Thoracic aorta (tissue), 2 donors: ENCODE results near the gene PSMD1. TPM values are rescaled to one million over a fixed set of nuclear protein-coding genes. Genes with fewer than 3 reads are reported as not detected.

Experiments used
- ATAC-seq: fragments of 150-250 bp; one replicate; pipeline ENCODE4 v1.8.0; 2017; ENCODE audit warnings: low read depth; ENCODE audit not compliant: insufficient number of reproducible peaks, low FRiP score
- DNase-seq: peaks from one replicate; pipeline ENCODE4 v3.0.0-alpha.2; 2020; ENCODE audit warnings: low spot score
- H3K27ac ChIP-seq, 2 donors: fragments of 200-600 bp; sonication (generic); 1 replicate in 1 of 2; 2 replicates in 1 of 2; pipeline ENCODE4 v1.5.1; 2016; ENCODE audit warnings: mild to moderate bottlenecking in 2 of 2, moderate library complexity in 2 of 2
- H3K27me3 ChIP-seq: fragments of 200-600 bp; sonication (generic); replicated peaks from 2 replicates; pipeline ENCODE4 v1.6.0; 2016; ENCODE audit warnings: mild to moderate bottlenecking; ENCODE audit not compliant: insufficient read depth
- H3K36me3 ChIP-seq: fragments of 200-600 bp; sonication (generic); one replicate; pipeline ENCODE4 v1.5.1; 2016
- H3K4me1 ChIP-seq, 2 donors: fragments of 200-600 bp; sonication (generic); 1 replicate in 1 of 2; 2 replicates in 1 of 2; pipeline versions ENCODE4 v1.5.1 to v1.6.0; 2016; ENCODE audit warnings: low read depth in 2 of 2, mild to moderate bottlenecking in 1 of 2; ENCODE audit not compliant: control insufficient read depth in 1 of 2
- H3K4me3 ChIP-seq: fragments of 200-600 bp; sonication (generic); 2 replicates; pipeline ENCODE4 v1.5.1; 2016; ENCODE audit warnings: mild to moderate bottlenecking
- H3K9me3 ChIP-seq: fragments of 200-600 bp; sonication (generic); 2 replicates; pipeline ENCODE4 v1.5.1; 2016
- total RNA-seq, 2 donors: library from RNA; depleted of rRNA; stranded (reverse); fragments of >200 nt; gene quantifications; one replicate each; pipeline versions ENCODE4 v1.1.0 to v1.2.3, GENCODE V29; 2016
- TF ChIP-seq, protein P1 (sequence below): fragments of 200-600 bp; sonication (generic); IDR thresholded peaks from one replicate; pipeline ENCODE4 v1.5.1; 2019; ENCODE audit warnings: antibody characterized with exemption

The PSMD1 gene
- total RNA-seq, result 10 to 100 TPM; 42.2 to 73.5 TPM

DNA sequence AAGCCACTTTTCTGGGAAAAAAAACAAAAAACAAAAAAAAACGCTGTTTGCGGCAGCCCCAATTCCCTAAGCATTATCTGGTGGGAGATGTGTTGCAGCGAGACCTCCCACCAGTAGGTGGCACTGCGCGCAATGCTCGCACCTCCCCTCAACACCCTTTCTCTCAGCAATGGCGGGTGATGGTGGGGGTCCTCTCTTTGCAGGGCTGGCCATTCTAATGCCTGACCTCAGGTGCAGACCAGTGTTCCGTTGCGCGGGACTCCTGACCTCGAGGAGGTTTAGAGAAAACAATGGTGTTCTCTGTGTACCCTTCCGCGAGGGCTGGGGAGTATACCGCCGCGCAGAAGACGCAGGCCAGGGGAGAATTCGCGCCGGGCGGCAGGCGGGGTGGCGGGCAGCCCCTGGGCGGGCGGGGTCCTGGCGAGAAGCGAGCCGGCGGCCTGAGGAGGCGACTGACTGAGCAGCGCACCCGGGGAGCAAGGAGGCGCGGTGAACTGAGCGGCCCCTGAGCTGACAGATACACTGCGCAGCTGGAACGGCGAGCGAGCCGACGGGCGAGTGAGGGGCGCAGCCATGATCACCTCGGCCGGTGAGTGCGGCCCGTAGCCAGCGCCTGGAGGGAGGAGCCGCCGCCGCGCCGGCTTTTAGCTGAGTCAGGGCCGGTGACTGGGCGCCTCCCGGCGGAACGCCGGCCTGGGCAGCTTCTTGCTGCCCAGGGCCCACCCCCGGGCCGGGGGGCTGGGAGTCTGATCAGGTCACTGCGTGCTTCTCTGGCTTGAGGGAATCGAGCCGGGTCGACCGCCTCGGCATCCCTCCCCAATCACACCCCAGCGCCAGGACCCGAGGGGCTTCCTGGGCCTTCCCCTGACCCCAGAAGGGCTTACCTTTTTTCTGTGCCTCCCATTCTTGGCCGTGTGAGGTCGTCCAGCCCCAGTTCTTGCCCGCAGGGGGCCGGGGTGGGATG, at the start of gene PSMD1:
Gene PSMD1 (plus strand): TSS at position 415 of the 964 bp plus-strand sequence. CDS start 159 bp downstream, at position 574.
- no peaks in the 10 kb centered on the region for H3K27me3 ChIP-seq
- peak within 1 kb of the TSS; percentile 89 to 90 for H3K27ac ChIP-seq
- ATAC-seq, result peak; percentile 79
- H3K4me1 ChIP-seq, result peaks cover 21 to 38% of the 10 kb centered on the region in 2 donors
- H3K4me3 ChIP-seq, result peak within 1 kb of the TSS; percentile 87
- H3K36me3 ChIP-seq, result no peaks in the 10 kb centered on the region
- peak; percentile 77 for DNase-seq
- TF ChIP-seq, protein P1, sequence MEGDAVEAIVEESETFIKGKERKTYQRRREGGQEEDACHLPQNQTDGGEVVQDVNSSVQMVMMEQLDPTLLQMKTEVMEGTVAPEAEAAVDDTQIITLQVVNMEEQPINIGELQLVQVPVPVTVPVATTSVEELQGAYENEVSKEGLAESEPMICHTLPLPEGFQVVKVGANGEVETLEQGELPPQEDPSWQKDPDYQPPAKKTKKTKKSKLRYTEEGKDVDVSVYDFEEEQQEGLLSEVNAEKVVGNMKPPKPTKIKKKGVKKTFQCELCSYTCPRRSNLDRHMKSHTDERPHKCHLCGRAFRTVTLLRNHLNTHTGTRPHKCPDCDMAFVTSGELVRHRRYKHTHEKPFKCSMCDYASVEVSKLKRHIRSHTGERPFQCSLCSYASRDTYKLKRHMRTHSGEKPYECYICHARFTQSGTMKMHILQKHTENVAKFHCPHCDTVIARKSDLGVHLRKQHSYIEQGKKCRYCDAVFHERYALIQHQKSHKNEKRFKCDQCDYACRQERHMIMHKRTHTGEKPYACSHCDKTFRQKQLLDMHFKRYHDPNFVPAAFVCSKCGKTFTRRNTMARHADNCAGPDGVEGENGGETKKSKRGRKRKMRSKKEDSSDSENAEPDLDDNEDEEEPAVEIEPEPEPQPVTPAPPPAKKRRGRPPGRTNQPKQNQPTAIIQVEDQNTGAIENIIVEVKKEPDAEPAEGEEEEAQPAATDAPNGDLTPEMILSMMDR, result peak; percentile 89
- H3K9me3 ChIP-seq, result no peaks in the 10 kb centered on the region

DNA sequence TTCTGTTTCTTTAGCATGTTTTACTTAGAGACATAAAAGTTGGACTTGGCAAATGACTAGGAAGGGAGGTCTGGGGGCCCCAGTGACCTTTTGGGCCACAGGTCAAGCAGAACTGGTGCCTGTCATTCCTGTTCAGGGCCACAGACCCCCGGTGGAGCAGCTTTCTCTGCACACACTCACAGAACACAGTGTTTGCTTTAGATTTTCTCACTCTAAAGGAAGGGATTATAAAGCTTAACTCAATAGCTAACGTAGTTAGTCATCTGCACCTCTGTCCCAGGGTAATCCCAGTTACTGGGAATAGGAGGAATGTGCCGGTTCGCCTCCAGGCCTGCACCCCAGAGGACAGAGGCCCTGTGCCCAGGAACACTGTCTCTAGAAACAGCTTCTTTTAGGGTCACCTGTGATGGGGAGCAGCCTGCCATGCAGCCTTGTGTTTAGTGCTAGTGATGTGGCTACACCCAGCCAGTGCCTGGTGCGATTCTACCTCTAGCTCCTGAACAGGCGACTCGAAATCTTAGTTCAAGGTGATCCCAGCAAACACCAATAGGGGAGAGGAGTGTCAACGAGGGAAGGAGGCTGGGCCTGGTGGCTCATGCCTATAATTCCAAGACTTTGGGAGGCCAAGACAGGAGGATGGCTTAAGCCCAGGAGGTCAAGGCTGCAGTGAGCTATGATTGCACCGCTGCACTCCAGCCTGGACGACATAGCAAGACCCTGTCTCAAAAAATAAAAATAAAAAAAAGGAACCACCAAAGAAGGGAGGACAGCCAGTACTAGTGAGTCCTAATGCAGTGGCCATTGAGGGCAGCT, 49.2 kb upstream of the PSMD1 start:
- ATAC-seq (no peak), DNase-seq (no peak)
- H3K4me3 ChIP-seq, result no peak overlapping the region
- no peaks in the 10 kb centered on the region for H3K4me1 ChIP-seq
- no peaks in the 10 kb centered on the region for H3K27me3 ChIP-seq
- H3K27ac ChIP-seq, result no peak overlapping the region
- H3K9me3 ChIP-seq, result no peaks in the 10 kb centered on the region
- no peaks in the 10 kb centered on the region for H3K36me3 ChIP-seq
- TF ChIP-seq, protein P1, result no peak

DNA sequence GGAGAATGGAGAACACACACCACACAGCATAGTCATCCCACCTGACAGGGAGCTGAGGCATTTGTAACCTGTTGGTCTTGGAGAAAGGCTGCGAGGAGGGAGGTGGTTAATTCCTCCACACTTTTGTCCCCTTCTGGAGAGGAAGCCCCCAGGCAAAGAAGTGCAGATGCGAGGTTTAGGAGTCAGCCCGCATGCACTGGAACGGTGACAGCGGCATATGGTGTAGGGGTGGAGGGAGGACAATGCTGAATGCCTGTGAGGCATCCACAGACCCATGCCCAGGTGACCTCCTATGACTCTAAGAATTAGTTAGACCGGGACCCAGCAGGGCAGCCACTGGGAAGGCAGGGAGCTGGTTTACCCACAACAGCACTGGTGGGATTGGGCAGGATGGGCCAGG, 48.5 kb upstream of the PSMD1 start:
- Histone ChIP-seq H3K4me1 (no peaks in the 10 kb centered on the region), H3K27ac (no peak overlapping the region), H3K27me3 (no peaks in the 10 kb centered on the region), H3K36me3 (no peaks in the 10 kb centered on the region), H3K4me3 (no peak overlapping the region), H3K9me3 (no peaks in the 10 kb centered on the region)
- DNase-seq, result no peak
- ATAC-seq, result no peak
- TF ChIP-seq, protein P1, result no peak

DNA sequence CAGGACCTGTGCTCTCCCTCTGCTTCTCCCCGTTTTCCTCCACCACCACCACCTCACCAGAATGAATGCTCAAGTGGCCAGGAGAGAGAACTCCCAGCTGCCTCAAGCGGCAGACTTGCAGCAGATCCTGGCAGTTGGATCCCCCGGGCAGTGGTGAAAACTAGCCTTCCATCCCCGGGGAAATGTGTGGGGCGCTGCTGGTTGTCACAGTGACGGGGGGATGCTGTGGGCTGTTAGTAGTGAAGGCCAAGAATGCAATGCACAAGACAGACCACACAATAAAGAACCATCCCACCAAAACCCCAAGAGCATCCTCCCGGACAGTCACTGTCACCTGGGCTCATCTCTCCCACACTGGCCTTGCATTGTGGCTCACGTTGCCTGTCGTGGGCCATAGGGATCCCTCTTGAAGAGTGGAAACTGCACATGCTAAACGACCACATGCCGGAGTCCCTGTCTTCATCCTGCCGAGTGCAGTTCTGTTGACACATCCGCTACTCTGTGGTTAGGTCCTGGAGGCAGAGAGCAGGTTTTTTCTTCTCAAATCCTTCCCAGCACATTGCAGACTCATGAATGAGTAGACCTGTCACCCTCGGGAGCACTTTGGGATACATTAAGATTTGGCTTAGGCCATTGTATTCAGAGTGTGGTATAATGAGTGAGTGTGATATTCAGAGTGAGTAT, 47.3 kb upstream of the PSMD1 start:
- H3K4me3 ChIP-seq, result no peak overlapping the region
- H3K27me3 ChIP-seq, result no peaks in the 10 kb centered on the region
- TF ChIP-seq, protein P1, result no peak
- no peak overlapping the region for H3K27ac ChIP-seq
- H3K36me3 ChIP-seq, result no peaks in the 10 kb centered on the region
- H3K4me1 ChIP-seq, result no peaks in the 10 kb centered on the region
- ATAC-seq, result no peak
- no peak for DNase-seq
- no peaks in the 10 kb centered on the region for H3K9me3 ChIP-seq
